GM12872 (cell line): ENCODE measurements around the gene TRAK1.

Experiments used
- TF ChIP-seq, protein P1 (sequence below): IDR thresholded peaks from 3 replicates; pipeline ENCODE4 v1.5.1; 2011; ENCODE audit warnings: low read depth, mild to moderate bottlenecking, low read length, moderate library complexity; ENCODE audit not compliant: insufficient read depth

Gene TRAK1

DNA sequence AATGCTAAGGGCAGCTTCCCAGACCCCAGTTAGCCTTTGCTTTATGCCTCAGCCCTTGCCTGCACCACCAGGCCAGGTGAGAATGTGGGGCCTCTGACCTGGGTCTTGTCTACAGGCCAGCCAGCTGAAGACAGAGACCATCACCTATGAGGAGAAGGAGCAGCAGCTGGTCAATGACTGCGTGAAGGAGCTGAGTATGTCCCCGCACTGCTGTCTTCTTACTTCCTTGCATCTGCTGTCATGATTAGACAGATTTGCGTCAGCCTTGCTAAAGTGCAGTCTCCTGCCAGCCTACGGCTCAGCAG, 100.2 kb downstream of the TRAK1 start:
- TF ChIP-seq, protein P1, sequence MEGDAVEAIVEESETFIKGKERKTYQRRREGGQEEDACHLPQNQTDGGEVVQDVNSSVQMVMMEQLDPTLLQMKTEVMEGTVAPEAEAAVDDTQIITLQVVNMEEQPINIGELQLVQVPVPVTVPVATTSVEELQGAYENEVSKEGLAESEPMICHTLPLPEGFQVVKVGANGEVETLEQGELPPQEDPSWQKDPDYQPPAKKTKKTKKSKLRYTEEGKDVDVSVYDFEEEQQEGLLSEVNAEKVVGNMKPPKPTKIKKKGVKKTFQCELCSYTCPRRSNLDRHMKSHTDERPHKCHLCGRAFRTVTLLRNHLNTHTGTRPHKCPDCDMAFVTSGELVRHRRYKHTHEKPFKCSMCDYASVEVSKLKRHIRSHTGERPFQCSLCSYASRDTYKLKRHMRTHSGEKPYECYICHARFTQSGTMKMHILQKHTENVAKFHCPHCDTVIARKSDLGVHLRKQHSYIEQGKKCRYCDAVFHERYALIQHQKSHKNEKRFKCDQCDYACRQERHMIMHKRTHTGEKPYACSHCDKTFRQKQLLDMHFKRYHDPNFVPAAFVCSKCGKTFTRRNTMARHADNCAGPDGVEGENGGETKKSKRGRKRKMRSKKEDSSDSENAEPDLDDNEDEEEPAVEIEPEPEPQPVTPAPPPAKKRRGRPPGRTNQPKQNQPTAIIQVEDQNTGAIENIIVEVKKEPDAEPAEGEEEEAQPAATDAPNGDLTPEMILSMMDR = no peak

DNA sequence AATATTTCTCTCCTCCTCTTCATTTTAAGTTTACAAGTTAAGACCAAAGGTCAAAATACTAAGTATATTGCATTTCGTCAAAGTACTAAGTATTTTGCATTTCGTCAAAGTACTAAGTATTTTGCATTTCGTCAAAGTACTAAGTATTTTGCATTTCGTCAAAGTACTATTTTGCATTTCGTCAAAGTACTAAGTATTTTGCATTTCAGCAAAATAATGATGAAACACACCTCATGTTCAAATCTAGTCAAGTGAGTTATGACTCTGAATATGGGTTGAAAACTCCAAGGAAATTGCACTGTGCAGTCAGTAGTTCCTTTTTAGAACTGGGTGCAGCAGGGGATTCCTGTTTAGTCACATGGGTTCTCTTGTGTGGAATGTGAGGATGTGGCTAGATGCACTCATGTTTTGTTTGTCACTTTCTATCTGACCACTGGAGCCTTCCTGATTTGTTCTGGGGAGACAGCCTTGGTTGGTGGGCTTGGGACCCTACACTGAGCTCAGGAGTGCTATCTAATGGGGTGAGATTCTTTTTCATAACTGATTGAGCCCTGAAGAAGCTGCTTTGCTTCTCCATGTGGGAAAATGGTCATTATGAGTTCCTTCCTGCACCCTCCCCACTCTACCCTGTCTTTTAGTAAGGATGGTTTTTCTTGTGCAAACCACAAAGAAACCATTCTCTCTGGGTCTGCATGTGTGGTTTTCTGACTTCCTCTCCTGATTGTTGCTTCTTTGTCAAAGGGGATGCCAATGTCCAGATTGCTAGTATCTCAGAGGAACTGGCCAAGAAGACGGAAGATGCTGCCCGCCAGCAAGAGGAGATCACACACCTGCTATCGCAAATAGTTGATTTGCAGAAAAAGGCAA, 101.4 kb downstream of the TRAK1 start:
- TF ChIP-seq, protein P1 = no peak

DNA sequence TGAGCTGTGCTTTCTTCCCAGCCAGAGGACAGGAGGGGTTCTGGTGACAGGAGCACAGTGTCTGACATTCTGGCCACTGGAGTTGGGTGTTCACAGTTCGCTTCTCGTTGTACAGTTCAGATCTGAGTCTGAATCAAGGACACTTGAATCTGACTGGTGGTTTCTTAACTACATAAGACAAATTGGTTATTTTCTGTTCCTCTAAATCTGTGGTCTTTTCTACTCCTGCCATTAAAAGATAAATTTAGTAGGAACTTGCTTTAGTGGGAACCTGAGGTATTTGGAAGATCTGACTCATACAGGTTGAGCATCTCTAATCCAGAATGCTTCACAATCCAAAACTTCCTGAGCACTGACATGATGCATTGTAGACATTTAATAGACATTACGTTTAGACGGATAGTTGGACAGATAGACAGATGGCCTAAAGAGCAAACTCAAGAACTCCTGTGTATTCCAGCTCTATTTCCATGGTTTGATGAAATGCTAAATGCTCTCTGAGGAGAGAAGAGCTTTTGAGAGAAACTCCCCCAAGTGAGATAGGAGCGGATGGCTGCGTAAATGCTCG, 103.9 kb downstream of the TRAK1 start:
- TF ChIP-seq, protein P1 = no peak

DNA sequence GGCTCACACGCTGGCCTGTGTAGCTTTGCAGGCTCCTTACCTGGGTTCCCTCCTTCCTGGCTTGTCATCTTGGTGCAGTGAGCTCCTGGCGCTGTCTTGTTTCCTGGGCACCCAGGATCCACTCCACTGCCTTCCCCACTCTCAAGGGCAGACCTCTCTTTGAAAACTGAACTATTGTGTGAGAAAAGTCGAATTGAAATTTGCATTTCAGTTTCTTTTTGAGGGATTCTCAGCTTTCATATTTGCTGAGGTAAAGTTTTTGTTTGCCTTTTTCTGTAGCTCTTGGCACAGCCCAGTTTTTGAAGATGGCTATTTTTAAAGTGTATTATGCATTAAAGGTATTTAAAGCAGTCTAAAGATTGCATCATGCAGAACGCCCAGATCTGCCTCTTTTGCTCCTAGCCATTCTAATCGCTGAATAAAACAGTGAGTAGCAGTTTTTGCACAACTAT, 104.7 kb downstream of the TRAK1 start:
- TF ChIP-seq, protein P1 = no peak

DNA sequence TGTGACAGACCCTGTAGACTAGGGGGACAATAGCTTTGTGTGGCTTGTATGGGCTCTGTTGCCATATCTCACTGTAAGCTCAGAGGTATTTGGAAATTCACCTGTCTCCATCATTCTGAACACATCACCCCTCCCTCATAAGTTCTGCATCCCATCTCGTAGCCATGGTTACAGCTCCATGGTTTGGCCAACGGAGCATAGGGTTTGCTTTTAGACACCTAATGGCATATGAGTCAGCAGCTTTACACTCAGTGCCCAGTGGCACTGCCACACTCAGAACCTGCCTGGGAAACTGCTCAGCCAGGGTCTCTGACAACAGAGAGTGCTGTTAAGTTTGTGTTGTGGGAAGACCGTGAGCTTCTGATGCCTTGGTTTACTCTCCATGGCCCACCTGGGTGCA, 107.6 kb downstream of the TRAK1 start:
- TF ChIP-seq, protein P1 = no peak

DNA sequence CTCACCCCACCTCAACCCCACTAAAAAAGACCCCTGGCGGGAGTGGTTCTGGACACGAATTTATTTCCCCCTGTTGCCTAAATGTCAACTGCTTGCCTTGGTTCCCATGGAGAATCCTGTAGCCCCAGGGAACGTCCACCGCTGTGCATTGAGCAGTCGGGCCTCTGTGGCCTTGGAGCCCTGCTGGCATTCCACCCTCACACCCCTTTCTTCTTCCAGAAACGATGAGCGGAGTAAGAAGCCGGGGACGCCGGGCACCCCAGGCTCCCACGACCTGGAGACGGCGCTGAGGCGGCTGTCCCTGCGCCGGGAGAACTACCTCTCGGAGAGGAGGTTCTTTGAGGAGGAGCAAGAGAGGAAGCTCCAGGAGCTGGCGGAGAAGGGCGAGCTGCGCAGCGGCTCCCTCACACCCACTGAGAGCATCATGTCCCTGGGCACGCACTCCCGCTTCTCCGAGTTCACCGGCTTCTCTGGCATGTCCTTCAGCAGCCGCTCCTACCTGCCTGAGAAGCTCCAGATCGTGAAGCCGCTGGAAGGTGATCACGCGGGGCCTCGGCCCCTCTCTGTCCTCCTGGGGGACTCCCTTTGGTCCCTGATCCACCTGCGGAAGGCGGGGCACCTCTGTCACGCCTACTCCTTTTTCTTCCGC, 111.2 kb downstream of the TRAK1 start:
- TF ChIP-seq, protein P1 = no peak

DNA sequence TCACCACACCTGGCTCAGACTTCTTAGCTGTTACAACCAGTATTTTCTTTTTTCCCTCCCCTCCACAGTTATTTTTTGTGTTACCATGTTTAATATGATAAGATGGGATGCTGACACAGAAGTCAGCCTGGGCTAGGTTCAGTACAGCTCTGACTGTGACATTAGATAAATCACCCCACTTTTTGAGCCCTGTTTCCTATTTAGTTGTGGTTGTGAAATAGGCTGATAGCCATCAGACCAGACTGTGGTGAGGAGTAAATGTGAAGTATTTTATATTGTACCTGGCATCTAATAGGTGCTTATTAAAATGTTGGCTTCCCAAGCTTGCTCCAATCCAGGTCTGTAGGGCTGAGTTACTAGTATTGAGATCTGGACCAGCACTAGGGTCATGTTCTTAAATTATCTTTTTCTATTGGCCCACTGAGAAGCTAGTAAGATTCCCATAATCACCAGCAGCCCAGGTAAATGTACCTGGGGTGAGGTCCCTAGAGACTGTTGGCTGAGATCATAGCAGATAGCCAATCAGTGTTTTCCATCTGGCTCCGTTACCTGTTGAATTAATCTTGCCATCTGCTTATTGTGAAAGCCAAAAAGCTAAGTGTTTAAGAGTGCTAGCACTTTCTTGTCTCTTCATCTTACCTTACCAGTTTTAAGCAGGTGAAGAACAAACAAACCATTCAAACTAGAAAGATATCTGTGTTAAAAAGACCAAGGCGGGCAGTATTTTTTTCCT, 113.9 kb downstream of the TRAK1 start:
- TF ChIP-seq, protein P1 = no peak
